GM18951 (cell line): Measurements from ENCODE around the gene THBS2.

Experiments used
- POLR2A ChIP-seq: IDR thresholded peaks from 4 replicates; pipeline ENCODE4 v1.6.1; 2011; ENCODE audit warnings: mild to moderate bottlenecking; ENCODE audit not compliant: insufficient read length, insufficient read depth; ENCODE audit errors: extremely low read depth
- in situ Hi-C: fragments of 300-500 bp; cut with MboI; formaldehyde crosslinking; loops from one replicate; pipeline ENCODE4 v1.12.0; 2022; ENCODE audit warnings: low sequenced_read_pairs, mixed read lengths, inconsistent platforms; ENCODE audit not compliant: unreplicated experiment

Gene THBS2

GRCh38 chr6:169251371-169251802, 2.3 kb downstream of the THBS2 start:
- TF ChIP-seq POLR2A: no peak
- in situ Hi-C loops: no loop called here

- in situ Hi-C loops: no loop called here
- no peak for TF ChIP-seq POLR2A
Measured at GRCh38 chr6:169250660-169251059, 3.0 kb downstream of the THBS2 start.

GRCh38 chr6:169249057-169249456, 4.6 kb downstream of the THBS2 start:
- in situ Hi-C loops: no loop called here
- no peak for TF ChIP-seq POLR2A

- in situ Hi-C loops: no loop called here
- no peak for TF ChIP-seq POLR2A
Measured at GRCh38 chr6:169248521-169248971, 5.1 kb downstream of the THBS2 start.

GRCh38 chr6:169247991-169248390, 5.7 kb downstream of the THBS2 start:
- in situ Hi-C loops: no loop called here
- TF ChIP-seq POLR2A: no peak

- no peak for TF ChIP-seq POLR2A
- in situ Hi-C loops: no loop called here
Measured at GRCh38 chr6:169247419-169247818, 6.2 kb downstream of the THBS2 start.

GRCh38 chr6:169246445-169246844, 7.2 kb downstream of the THBS2 start:
- in situ Hi-C loops: no loop called here
- TF ChIP-seq POLR2A: no peak

GRCh38 chr6:169244684-169245383, 8.8 kb downstream of the THBS2 start:
- in situ Hi-C loops: no loop called here
- TF ChIP-seq POLR2A: no peak

GRCh38 chr6:169243661-169244060, 10.0 kb downstream of the THBS2 start:
- in situ Hi-C loops: no loop called here
- no peak for TF ChIP-seq POLR2A

- in situ Hi-C loops: no loop called here
- TF ChIP-seq POLR2A: no peak
Measured at GRCh38 chr6:169243186-169243585, 10.5 kb downstream of the THBS2 start.

- TF ChIP-seq POLR2A: no peak
- in situ Hi-C loops: no loop called here
Measured at GRCh38 chr6:169241688-169242350, 11.8 kb downstream of the THBS2 start.

- in situ Hi-C loops: no loop called here
Measured at GRCh38 chr6:169240591-169241390, 12.9 kb downstream of the THBS2 start.

GRCh38 chr6:169240125-169240524, 13.5 kb downstream of the THBS2 start:
- no peak for TF ChIP-seq POLR2A
- in situ Hi-C loops: no loop called here

More at GRCh38 chr6:169240591-169241390, 12.9 kb downstream of the THBS2 start:
- TF ChIP-seq POLR2A: no peak
